GM19468 (cell line): ENCODE measurements around the gene PACSIN1.

Experiments used
- ATAC-seq: cut with Tn5 transposase; IDR thresholded peaks from one replicate; pipeline ENCODE4 v1.9.1; 2021; ENCODE audit warnings: mild to moderate bottlenecking, moderate library complexity, moderate number of reproducible peaks; ENCODE audit not compliant: unreplicated experiment; ENCODE audit errors: extremely low read depth

Gene PACSIN1, protein sequence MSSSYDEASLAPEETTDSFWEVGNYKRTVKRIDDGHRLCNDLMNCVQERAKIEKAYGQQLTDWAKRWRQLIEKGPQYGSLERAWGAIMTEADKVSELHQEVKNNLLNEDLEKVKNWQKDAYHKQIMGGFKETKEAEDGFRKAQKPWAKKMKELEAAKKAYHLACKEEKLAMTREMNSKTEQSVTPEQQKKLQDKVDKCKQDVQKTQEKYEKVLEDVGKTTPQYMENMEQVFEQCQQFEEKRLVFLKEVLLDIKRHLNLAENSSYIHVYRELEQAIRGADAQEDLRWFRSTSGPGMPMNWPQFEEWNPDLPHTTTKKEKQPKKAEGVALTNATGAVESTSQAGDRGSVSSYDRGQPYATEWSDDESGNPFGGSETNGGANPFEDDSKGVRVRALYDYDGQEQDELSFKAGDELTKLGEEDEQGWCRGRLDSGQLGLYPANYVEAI

DNA sequence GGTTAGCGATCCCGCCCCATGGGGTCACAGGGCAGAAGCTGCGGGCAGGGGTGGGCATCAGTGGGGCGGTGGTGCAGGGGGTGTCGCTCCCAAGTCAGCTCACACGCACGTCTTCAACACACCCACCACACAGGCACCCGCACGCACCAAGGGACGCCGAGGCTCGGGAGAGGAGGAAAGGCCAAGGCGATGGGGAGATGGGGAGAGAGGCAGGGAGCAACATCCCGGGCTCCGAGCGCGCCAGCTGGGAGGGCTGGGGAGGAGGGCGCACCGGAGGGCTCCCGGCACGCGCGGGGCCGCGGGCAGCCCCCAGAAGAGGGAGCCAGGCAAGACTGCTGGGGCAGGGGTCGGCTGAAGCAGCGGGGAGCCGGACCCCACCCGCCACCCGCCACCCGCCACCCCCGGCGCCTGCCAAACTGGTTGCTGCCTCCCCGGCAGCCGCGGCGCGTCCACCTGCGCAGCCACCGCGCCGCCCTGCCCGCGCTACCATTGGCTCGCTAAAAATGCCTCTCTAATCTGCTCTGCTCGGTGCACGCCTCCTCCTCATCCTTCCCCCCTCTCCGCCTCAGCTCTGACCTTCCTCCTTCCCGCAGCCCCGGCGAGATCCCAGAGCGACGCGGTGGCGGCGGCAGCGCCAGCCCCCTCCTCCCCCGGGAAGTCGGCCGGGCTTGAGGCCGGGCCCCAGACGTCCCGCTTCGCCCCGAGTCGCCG is at the start of gene PACSIN1:
Gene PACSIN1 (plus strand): TSS at position 546 of the 711 bp plus-strand sequence. CDS start 60,230 bp downstream, outside the sequence.
- ATAC-seq, result no peak

DNA sequence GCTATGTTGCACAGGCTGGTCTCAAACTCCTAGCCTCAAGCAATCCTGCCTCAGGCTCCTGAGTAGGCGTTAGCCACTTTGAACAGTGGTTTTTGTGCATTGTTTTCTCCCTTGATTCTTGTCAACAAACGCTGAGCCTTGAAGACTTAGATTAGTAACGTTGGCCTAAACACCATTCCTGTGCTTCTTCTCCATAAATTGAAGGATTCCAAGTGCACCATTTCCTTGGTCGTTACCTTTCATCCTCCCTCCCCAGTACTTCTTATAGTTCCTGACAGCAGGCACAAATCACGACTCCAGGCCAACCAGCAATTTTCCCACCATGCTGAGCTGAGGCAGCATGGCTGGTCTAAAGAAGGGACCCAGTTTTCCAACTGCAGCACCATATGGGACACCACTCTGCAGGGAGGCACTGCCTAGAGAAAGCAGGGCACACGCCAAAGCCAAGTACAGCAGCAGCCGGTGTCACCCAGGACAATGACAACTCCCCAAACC is 49.0 kb upstream of the PACSIN1 start:
- ATAC-seq, result no peak

DNA sequence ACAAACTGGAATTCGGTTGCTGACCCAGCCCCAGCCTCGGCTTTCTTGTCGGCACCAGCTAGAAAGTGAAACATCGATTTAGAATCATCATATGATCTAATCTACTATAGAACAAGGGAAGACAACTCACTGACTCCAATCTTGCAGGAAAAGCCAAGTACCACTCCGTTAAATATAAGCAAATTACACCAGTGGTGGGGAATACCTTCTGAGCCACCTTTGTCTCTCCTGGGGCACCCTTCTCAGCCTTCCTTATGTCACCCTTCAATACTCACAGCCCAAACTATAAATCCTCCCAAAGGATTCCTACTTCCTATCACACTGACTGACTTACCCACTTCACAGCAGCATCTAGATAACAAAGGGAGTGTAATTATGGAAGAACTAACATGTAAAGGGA is 47.5 kb upstream of the PACSIN1 start:
- no peak for ATAC-seq

DNA sequence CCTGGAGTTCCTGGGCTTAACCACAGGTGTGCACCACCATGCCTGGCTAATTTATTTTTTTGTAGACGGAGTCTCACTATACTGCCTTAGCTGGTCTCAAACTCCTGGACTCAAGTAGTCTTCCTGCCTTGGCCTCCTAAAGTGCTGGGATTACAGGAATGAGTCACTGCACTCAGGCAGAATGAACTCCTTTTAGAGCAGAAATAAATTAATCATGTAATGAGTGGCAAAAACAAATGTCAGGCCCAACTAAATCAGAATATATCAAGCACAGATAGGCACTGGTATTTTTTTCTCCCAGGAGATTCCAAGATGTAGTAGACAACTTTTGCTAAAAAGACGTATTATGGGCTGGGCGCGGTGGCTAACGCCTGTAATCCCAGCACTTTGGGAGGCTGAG is 42.6 kb upstream of the PACSIN1 start:
- ATAC-seq, result no peak

DNA sequence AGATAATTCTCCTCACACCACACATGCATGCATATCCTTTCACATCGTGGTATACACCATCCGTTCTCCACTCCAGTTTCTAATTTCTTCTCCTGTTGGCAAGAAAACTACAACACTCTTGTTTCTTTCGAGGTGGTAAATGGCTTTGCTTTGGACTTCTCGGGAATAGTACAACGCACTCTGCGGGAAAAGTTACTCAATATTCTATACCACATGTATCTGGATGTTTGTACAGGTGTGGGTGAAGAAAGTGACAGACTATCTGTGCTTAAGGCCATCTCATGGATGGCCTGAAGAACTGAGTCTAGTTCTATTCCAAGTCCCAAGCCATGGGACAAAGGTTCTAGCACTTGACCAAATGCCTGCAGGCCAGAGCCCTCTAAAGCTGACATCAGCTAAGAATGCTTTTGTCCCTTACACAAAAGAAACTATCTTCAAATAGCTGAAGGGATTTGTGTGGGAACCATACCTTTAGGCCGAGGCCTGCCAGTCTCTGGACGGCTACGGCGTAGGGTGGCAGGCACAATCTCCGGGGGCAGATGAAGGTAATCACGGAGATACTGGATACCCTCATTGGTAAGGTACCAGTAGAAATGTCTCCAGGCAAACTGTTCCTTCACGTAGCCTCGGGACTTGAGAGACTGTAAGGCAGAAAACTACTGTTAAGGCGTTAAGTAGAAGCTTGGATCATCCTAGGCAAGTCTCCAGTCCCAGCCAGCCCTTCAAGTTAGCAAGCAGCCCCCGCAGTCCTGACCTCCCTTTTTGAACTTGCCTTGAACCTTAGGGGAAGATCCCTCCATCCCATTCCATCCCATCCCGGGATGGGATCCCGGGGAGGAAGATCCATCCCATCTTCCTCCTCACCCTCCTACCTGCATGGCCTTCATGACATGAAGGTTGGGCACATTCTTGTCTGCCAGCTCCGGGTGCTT is 41.4 kb upstream of the PACSIN1 start:
- no peak for ATAC-seq

DNA sequence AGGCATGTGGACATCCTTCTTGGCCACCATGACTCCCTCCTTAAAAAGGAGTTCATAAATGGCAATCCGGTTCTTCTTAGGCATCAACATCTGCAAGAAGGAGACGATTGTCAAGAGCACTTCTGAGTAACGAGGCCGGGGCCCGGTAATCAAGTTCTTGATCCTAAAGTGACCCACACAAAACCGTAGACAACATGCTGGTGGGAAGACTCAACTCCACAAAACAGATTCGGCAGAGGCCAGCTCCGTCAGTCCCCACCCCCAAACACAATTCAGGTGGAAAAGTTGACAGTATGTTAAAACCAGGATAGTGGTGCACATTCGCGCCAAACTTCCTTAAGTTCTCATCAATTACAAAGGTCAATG is 40.8 kb upstream of the PACSIN1 start:
- ATAC-seq, result no peak

DNA sequence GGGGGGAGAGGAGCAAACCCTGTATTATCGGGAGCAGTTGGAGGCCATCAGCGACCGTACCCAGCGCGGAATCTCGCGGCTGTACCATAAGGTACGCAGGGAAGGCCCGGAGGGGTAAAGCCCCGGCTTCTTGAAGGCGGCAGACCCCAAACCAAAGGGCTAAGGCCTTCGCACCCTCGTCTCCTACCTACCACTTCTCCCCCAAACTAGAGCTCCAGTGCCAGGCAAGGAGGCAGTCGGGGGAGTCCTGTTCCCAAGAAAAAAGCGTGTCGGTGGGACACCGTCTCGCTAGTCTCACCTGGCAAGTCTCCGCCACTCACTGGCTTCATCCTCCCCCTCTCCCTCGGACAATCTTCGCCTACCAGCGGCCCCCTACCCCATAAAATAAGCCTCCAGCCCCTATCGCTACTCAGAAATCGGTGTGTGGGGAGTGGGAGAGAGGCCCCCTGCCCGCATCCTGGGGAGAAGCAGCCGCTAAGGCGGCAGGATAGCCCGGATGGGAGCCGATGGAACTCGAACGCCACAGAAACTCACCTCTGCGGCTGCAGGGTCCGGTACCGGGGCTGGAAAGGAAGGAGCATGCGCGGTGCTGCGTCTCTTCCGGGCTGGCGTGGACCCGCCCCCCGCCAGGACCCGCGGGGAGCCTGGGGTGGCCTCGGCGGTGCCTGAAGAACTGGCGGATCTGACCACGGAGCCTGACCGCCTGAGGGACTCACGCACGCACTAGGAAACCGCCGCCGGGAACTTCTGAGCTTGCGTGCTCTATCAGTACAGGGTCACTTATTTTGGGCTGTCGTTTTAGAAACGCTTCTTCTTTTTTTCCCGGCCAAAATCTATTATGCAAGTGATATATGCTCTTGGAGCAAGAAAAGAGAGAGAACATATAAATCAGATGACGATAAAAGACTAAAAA is 40.1 kb upstream of the PACSIN1 start, which contains the start of gene RPS10:
Gene RPS10 (minus strand): TSS at position 572 of the 913 bp plus-strand sequence. CDS start 848 bp downstream, outside the sequence.
- ATAC-seq, result peak; percentile 39

DNA sequence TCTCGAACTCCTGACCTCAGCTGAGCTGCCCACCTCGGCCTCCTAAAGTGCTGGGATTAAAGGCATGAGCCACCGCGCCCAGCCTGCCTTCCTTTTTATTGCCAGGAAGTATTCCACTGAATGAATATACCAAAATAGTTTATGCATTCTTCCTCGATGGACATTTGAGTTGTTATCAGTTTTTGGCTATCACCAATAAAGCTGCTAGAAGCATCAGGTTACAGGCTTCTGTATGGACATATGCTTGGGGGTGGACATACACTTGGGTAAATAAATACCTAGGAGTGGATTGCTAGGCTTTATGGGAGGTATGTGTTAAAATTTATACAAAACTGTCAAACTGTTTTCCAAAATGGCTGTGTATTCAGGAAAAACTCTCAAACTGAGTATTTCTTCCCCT is 30.0 kb upstream of the PACSIN1 start:
- ATAC-seq, result no peak

DNA sequence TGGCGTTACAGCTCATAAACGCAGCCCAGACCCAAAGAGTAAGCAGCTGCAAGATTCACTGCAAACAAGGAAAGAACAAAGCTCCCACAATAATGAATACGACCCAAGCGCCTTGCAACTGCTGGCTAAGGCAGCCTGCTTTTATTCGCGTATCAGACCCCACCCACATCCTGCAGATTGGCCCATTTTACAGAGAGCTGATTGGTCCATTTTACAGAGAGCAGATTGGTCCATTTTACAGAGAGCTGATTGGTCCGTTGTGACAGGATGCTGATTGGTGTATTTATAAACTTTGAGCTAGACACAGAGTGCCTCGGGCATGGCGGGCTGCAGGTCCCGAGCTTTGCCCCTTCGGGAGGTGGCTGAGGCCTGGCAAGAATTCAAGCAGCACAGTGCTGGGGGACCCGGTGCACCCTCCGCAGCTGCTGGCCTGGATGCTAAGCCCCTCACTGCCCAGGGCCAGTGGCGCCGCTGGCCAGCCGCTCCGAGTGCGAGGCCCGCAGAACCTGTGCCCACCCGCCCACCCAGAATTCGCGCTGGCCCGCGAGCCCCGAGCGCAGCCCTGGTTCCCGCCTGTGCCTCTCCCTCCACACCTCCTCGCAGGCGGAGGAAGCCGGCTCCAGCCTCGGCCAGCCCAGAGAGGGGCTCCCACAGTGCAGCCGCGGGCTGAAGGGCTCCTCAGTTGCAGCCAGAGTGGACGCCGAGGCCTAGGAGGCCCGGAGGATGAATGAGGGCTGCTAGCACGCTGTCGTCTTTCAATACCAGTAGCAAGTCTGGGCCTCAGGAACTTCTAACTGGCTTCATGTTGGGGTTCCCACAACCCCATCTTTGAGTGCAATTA is 28.9 kb upstream of the PACSIN1 start:
- no peak for ATAC-seq

DNA sequence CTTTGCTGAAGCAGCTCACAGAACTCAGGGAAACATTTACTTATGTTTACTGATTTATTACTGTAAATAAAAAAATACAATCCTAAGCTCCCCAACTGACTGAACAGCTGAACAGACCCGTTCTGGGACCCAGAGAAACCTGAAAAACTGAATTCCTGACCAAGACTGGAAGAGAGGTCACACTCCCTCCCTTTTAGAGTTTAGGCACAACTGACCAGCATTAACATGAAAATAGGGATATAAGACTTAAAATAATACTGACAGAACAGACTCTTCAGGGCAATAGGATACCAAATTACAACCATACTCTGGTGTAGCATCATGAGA is 28.3 kb upstream of the PACSIN1 start:
- no peak for ATAC-seq

DNA sequence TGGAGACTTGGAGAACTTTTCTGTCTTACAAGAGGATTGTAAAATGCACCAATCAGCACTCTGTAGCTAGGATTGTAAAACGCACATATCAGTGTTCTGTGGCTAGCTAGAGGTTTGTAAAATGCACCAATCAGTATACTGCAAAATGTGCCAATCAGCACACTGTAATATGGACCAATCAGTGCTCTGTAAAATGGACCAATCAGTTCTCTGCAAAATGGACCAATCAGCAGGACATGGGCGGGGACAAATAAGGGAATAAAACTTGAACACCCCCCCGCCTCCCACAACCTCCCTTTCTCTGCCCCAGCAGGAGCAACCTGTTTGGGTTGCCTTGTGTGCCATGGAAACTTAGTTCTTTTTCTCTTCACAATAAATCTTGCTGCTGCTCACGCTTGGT is 27.2 kb upstream of the PACSIN1 start:
- no peak for ATAC-seq

DNA sequence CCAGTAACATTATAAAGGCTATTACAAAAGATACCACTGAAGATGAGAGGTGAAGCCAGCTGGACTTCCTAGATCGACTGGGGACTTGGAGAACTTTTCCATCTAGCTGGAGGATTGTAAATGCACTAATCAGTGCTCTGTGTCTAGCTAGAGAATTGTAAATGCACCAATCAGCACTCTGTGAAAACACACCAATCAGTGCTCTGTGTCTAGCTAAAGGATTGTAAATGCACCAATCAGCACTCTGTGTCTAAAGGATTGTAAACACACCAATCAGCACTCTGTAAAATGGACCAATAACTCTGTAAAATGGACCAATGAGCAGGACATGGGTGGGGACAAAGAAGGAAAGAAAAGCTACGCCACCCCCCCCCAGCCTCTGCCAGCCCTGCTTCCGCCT is 26.4 kb upstream of the PACSIN1 start:
- no peak for ATAC-seq

DNA sequence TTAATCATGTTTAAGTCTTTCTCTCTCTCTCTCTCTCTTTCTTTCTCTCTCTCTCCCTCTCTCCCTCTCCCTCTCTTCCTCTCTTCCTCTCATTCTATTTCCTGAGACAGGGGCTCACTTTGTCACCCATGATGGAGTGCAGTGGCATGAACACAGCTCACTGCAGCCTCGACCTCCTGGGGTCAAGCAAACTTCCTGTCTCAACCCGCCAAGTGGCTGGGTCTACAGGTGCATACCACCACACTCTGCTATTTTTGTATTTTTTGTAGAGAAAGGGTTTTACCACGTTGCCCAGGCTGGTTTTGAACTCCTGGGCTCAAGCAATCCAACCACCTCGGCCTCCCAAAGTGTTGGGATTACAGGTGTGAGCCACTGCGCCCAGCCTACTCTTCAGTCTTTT is 24.4 kb upstream of the PACSIN1 start:
- ATAC-seq, result no peak

DNA sequence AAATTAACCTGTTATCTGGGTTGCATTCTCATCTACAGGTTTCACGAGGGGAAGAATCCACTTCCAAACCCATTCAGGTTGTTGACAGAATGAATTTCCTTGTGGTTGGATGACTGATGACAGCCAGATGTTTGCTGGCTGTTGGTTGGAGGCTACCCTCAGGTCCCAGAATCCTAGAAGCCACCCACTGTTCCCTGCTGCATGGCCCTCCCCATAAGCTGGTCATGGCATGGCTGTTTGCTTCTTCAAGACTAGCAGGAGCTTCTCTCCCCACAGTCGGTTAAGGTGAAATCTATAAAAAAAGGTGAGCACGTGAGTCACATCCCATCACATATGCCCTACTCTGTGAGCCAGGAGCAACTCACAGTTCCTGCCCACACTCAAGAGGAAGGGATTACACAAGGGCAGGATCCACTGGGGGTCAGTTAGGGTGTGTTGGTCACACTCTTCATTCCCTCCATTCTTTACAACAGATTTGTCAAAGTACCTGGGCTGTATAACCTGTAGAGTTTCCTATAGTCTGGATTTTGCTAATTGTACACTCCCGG is 20.5 kb upstream of the PACSIN1 start:
- ATAC-seq, result no peak

DNA sequence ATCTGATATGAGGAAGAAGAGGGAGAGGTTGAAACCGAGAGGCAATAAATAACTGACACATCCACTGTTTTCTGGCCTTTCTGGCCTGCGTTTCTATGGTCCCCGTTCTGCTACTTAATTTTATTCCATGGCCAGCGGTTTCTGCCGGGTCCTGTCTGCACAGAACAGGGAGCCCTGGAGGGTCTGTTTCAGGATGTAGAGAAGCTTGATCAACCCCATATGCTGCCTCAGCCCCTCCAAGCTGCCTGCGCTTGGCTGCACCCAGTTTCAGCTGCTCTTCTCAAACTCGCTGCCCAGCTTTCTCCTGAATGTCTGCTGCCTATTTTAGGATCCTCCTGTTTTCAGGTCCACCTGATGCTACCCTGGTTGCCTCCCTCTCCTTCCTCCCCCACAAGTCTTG is 18.5 kb upstream of the PACSIN1 start:
- ATAC-seq, result no peak

DNA sequence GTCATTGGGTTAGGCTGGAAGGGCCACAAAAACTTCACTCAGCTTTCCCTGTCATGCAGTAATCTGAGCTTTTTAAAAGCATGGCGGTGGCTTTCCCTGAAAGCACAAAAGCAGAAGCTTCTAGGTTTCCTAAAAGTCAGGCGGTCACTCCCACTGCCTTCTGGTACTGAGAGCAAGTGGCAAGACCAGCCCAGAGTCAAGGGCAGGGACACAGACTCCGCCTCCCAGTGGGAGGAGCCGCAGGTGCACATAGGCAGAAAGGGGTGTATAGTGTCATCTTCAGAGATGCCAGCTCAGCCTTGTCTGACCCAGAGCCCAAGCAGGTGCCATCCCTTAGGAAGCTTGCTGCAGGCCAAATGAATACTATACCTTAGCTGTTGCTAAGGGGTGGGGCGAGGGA is 18.0 kb upstream of the PACSIN1 start:
- ATAC-seq, result no peak

DNA sequence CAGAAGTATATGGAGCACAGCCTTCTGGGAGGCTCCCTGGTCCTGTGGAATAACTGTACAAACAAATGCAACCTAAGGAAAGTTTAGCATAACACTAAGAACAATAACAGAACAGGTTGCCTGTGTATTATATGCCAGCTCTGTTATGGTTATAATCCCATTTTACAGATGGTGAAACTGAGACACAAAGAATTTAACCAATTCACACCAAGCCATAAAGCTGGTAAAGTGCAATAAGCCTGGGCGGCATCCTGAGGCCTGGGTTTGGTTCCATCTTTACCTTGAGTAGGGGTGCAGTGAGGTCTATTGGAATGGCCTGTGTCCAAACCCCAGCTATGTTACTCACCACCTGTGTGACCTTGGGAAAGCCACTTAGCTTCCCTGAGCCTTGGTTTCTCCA is 14.7 kb upstream of the PACSIN1 start:
- no peak for ATAC-seq

DNA sequence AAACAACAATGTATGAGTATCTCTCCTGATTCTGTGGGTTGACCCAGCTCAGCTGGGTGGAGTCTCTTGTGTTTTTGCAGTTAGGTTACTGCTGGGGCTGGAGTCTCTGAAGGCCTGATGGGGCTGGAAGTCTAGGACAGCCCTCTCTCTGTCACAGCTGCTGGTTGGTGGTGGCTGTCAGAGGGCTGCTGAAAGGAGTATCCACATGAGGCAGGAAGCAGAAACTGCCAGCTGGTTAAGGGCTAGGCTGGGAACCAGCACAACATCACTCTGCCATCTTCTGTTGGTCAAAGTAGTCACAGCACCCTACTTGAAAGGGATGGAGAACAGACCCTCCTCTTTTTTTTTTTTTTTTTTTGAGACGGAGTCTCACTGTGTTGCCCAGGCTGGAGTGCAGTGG is 10.0 kb upstream of the PACSIN1 start:
- ATAC-seq, result no peak
